Vagina (tissue), 2 donors: ENCODE data around the gene DIP2A.
"Not testable (repeated sequence)": the region's sequence is repeated elsewhere in the genome, so short reads cannot be mapped to it uniquely, and the experiment has no call there.

ENCODE experiments used
- CTCF ChIP-seq, 3 experiments: fragments of 450-650 bp in 2 of 3; fragments of 200-600 bp in 1 of 3; sonication (generic) in 1 of 3; IDR thresholded peaks; one replicate each; pipeline ENCODE4 v1.5.1; 2017 to 2019; ENCODE audit warnings: antibody characterized with exemption in 3 of 3, mild to moderate bottlenecking in 2 of 3, moderate library complexity in 2 of 3
- POLR2A ChIP-seq, 2 donors: fragments of 450-650 bp; IDR thresholded peaks; one replicate each; pipeline ENCODE4 v1.6.1; 2017; ENCODE audit warnings: antibody characterized with exemption in 2 of 2, mild to moderate bottlenecking in 2 of 2, moderate library complexity in 2 of 2
- POLR2AphosphoS5 ChIP-seq, 2 donors: sonication (generic); formaldehyde crosslinking; IDR thresholded peaks; one replicate each; pipeline ENCODE4 v1.9.0; 2017; ENCODE audit warnings: antibody characterized with exemption in 2 of 2, mild to moderate bottlenecking in 2 of 2, low read depth in 1 of 2; ENCODE audit not compliant: insufficient read depth in 1 of 2

- TF ChIP-seq CTCF (IDR thresholded peaks at IDR 0.05); POLR2A (IDR thresholded peaks at IDR 0.05); POLR2AphosphoS5 (IDR thresholded peaks at IDR 0.05; ENCODE audit: insufficient read depth in 1 of 2, low read depth in 1 of 2): not testable (repeated sequence)
Measured at GRCh38 chr21:46579394-46579793, 120.7 kb downstream of the DIP2A start.
